HG02588 (cell line): ENCODE data around the gene INTS11.
"Not testable (repeated sequence)": the region's sequence is repeated elsewhere in the genome, so short reads cannot be mapped to it uniquely, and the experiment has no call there.

Source experiments
- ATAC-seq: cut with Tn5 transposase; IDR thresholded peaks from one replicate; pipeline ENCODE4 v1.9.1; 2021; ENCODE audit warnings: mild to moderate bottlenecking, moderate library complexity; ENCODE audit not compliant: unreplicated experiment

Gene INTS11

DNA sequence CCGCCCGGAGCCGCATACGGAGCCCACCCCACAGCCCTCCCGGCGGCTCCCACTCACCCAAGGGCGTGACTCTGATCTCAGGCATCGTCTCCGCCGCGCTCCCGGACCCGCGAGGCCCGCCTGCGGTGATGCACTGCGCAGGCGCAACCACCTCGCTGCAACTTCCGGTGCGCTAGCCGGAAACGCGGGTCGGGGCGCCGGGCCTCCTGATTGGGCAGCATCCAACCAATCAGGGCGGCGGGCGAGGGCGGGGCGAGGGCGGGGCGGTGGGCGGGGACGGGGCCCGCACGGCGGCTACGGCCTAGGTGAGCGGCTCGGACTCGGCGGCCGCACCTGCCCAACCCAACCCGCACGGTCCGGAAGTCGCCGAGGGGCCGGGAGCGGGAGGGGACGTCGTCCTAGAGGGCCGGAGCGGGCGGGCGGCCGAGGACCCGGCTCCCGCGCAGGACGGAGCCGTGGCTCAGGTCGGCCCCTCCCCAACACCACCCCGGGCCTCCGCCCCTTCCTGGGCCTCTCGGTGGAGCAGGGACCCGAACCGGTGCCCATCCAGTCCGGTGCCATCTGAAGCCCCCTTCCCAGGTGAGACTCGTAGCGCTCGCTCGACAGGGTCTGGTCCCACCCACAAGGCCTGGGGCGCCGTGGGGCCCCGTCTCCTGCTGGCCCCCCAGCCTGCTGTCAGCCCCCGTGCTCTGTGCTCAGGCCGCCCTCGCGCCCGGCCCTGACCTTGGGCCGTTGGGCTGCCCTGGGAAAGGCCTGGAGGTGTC lies at the start of gene INTS11, which contains the start of gene CPTP:
INTS11 (minus strand) TSS at position 137 of the 764 bp plus-strand sequence; CDS start at position 85, 52 bp downstream.
CPTP (plus strand) TSS at position 279 of the 764 bp plus-strand sequence. CDS start 2,109 bp downstream, outside the sequence.
- peak; percentile 63 for ATAC-seq

DNA sequence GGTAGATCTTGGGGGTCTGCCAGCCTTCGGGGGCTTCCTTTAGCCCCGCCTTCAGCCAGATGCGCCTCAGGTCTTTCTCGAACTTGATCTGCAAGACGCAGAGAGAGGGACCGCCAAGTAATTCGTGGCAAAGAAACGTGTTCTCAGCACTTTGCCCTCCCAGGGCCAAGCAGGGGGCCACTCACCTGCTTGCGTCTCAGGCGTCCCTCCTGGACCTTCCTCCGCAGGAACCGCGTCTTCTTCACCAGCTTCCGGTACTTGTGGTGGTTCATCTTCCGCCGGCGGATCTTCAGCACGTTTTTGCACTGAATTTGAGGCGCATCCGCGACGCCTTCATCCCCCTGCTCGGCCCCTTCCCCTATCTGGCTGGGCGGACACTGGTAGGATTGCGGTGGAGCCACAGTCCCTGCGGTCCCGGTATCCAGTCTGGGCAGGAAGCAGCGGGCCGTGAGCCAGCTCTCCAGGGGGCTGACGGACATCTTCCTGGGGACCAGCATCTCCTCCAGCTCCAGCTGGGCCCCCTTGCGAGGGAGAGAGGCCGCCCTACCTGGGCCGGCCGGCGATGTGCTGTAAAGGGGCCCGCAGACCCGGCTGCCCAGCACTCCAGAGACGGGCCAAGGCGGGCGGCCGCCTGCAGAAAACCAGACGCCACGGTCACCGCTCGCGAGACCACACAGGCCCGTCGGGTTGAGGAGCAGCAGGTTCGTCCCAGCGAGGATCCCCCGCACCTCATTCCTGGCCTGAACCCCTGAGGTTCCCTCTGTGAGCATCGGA lies 49.5 kb upstream of the INTS11 start:
- no peak for ATAC-seq

DNA sequence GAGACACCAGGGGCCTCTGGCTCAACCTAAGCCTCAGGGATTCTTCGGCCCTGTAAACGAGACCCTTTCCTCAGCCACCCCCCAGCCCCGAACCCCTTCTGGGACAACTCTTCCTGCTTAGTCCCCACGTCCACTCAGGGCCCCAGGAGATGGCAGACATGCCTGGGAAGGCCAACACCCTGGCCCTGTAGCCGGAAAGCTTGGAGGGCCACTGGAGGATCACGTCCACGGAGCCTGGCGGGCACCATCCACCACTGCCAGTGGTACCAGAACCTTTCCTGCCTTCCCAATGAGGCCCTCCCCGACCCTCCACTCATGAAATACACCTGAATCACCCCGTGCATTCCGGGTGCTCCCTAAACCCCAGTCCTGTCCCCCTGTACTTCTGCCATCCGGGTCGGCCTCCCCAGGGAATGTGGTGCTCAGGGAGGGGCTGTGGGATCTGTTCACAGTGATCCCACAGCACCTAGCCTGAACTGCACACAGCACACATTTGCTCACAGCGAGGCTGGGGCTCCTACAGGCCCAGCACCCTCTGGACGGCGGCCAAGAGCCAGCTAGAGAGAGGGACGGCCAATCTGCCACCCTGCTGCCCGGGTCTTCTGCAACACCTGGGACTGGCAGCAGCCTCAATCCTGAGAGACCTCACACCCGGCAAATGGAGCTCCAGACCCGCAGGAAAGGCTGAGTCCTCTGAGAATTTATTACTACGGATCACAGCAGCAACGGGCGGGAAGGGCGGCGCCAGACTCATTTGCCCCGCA lies 48.8 kb upstream of the INTS11 start:
- no peak for ATAC-seq

DNA sequence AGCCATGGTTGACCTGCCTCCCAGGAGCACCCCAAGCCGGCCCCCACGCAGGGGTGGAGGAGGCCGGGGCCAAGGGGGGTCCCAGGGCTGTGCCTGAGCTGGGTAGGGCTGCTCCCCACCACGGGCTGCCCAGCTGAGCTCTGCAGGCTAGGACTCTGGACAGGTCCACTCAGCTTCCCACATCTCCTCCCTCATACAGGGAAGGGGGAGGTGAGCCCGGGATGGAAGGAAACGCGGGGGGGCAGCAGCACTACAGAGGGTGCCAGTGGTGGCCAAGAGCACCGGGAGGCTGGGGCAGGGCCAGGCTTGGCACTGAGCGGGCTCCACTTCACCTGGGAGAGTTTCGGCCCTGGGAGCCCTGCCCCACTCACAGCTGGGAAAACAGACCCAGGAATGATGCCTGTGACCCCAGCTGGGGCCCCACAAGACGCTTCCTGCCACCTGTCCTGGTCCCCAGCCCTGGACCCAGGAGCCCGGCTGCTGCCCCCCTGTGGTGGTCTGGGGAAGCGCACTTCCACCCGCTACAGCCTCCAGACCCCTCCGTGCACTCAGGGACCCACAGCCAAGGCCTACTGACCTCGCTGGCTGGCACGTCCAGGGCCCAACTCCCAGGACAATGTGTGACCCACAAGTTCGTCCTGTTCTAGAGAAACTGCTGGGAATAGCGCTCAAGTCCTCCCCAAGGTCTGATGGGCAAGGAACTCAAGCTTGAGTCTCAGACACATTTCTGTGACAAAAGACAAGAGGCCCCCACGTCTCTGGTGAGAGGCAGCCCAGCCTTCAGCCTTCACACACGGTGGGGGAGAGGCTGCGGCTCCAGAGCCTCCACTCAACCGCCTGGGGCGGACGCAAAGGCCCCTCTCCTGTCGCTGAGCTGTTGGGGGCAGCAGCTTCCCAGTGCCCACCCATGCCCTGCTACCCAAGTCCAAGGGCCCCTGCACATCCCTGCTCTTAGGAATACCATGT lies 47.6 kb upstream of the INTS11 start:
- ATAC-seq, result no peak

- ATAC-seq, result no peak
Measured at GRCh38 chr1:1371364-1371745, 46.9 kb upstream of the INTS11 start.

GRCh38 chr1:1370771-1371300 lies 46.4 kb upstream of the INTS11 start:
- ATAC-seq, result no peak

DNA sequence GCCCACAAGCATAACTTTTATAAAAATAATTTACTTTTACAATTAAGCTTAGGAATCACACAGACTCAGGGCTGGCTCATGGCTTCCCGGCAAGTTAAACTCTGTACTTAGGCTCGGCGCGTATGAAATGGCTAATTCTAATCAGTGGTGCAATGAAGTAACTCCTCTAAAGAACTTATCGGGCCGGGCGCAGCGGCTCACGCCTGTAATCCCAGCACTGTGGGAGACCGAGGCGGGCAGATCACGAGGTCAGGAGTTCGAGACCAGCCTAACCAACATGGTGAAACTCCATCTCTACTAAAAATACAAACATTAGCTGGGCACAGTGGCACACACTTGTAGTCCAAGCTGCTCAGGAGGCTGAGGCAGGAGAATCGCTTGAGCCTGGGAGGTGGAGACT lies 45.6 kb upstream of the INTS11 start:
- not testable (repeated sequence) for ATAC-seq

- no peak for ATAC-seq
Measured at GRCh38 chr1:1367315-1367714, 42.9 kb upstream of the INTS11 start.

- ATAC-seq, result no peak
Measured at GRCh38 chr1:1366699-1367066, 42.2 kb upstream of the INTS11 start.

DNA sequence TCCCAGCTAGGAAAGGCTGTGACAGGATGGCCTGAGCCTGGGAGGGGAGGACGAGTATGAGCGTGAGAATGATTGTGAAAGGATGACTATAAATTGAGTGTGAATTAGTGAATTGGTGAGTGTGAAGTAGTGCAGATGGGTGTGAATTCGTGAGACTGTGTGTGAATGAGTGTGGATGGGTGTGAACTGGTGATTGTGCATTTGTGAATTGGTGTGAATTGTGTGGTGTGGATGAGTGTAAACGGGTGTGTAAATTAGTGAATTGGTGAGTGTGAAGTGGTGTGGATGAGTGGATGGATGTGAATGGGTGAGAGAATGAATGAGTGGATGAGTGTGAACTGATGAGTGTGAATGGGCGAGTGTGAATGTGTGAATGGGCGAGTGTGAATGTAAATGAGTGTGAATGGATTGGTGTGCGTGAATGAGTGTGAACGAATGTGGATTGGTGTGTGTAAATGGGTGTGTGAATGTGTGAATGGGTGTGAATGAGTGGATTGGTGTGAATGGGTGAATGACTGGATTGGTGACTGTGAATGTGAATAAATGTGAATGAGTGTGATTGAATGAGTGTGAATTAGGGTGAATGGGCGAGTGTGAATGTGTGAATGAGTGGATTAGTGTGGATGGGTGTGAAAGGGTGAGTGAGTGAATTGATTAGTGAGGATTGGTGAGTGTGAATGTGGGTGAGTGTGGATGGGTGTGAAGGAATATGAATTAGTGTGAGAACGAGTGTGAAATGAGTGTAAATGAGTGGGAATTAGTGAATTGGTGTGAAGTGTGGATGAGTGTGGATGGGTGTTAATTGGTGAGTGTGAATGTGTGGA lies 41.6 kb upstream of the INTS11 start:
- ATAC-seq, result no peak

DNA sequence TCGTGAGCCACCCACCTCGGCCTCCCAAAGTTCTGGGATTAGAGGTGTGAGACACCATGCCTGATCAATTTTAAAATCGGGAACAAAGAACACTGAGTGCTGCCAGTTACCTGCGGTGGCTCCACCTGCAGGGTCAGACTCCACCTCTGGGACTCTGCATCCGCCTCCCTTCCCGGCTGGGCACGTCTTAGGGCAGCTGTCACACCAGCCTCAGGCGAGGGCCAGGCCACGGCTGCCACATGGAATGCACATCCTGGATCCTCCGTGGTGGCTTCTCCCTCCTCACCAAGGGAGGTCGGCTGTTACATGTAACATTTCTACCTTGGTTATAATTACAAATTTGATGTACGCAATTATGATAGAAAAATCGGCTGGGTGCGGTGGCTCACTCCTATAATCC lies 39.8 kb upstream of the INTS11 start:
- ATAC-seq, result no peak

DNA sequence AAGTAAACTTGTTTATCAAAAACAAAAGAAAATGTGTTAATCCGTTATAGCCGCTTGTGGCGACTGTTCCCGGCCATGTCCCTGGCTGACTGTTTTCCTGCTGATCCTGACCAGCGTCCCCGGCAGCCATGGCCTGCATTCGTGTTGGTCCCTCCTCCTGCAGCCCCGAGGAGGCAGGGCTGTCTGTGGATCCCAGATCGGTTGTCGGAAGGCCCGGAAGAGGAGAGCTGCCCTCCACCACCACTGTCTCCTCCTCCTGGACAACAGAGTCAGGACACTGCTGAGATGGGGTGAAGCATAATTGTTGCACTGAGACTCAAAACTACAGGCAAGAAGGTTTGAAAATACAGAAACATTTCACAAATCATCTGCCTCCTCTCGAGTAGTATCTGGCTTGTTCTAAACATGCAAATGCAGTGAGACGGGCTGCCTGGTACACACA lies 37.5 kb upstream of the INTS11 start:
- ATAC-seq, result no peak

- no peak for ATAC-seq
Measured at GRCh38 chr1:1361233-1361981, 36.9 kb upstream of the INTS11 start.

DNA sequence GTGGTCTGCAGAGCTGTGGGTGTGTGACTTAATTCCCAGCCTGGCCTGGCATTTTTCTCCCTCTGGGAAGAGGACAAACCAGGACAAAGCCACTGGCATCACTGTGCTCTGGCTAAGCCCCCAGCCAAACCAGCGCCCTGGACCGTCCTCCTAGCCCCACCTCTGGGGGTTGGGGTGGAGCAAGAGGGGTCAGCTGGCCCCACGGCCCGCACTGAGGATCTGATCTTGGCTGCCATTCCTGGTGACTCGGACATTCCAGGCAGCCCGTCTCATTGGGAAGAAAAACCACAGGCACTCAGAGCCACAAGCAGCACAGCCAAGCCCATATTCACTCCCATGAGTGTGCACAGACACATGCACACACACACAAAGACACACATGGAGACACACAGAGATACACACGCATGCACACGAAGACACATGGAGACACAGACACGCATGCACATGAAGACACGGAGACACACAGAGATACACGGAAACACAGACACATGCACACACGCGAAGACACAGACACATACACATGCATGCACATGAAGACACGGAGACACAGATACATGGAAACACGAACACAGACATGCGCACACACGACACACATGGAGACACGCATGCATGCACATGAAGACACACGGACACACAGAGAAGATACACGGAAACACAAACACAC lies 36.2 kb upstream of the INTS11 start:
- no peak for ATAC-seq

DNA sequence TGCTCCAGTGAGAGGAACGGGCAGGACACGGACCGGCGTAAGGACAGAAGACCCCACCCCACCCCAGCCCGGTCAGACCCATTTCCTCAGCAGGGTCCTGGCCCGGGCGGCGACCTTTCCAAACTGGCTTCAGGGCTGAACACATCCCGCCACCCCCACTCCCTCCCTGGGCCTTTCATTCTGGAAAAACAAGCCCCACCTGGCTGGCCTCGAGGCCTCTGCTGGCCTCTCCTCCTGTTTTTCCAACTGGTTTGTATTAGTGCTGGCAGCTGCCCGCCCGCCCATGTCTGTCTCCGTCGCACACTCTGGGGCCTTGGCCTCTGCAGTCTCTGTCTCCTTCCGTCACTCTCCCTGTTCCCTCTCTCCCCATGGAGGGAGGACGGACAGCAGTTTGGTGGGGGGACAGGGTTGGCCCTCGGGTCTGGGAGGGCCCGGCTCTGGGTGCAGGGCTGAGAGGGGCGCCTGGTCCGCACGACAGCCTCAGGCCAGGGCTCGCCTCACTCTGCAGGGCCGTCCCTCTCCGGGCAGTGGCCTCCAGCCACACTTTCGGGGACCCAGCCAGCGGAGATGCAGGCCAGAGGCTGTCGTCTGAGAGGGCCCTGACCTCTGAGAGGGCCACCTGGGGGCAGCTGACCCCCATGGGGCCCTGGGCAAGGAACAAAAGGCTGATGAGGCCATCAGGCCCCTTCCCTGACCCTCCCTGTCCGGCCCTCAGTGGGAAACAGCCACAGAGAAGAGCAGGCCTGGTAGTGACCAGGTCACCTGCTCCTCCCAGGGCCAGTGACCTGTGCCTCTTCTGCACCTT lies 35.4 kb upstream of the INTS11 start:
- no peak for ATAC-seq

DNA sequence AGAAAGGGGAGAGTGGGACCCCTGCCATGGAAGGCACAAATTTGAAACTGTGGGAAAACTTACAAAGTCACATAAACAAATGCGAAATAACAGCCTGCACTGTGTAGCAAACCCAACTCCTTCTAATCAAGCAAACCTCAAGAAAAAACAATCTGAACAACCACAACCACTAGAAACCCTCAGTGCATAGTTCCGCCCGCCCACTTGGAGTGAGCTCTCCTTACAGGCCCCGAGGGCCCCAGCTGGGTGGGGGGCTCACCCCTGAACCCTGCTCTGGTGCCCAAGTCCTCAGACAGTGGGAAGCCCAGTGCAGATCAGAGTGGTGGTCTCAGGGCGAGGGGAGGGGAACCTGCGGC lies 34.8 kb upstream of the INTS11 start:
- no peak for ATAC-seq
